DMS 273 (cell line): ENCODE data around the gene LDAH.
A peak's percentile ranks its signal among the peaks of the same experiment; 100 is the strongest.

ENCODE experiments used
- DNase-seq: peaks from one replicate; lab custom pipeline; 2025; ENCODE audit not compliant: unreplicated experiment; lab: John Stamatoyannopoulos, UW

LDAH gene

DNA sequence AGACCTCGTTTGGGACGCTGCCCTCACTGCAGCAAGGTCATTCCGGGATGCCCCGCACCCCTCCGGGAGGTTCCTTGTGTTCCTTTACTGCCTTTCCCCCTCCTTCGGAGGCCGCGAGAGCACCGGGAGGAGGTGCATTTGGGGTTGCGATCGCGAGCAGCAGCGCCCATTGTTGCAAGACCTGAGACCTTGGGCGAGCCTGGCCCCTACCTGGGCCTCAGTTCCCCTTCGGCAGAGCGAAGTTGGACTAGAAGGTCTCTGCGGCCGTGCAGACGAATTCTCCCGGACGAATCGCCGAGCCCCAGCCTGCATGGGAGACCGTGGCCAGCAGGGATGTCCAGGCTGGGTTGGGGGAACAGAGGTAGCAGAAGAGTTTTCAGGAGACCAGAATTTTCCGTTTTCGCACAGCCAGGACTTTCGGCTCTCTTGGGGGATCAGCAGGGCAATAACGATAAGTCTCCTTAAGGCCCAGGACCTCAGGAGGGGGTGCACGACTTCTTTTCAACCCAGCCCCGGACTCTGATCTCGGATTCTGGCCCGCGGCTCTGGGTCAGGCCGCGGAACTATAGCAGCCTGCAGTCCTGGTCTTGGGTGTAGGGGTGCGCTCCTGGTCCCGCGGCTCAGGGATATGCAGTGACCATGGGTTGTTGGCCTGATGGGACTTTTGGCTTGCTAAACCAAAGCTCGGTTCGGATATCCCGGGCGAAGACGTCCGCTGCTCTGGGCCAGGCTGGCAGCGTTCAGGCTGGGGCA is 153.2 kb downstream of the LDAH start:
- no peak for DNase-seq

DNA sequence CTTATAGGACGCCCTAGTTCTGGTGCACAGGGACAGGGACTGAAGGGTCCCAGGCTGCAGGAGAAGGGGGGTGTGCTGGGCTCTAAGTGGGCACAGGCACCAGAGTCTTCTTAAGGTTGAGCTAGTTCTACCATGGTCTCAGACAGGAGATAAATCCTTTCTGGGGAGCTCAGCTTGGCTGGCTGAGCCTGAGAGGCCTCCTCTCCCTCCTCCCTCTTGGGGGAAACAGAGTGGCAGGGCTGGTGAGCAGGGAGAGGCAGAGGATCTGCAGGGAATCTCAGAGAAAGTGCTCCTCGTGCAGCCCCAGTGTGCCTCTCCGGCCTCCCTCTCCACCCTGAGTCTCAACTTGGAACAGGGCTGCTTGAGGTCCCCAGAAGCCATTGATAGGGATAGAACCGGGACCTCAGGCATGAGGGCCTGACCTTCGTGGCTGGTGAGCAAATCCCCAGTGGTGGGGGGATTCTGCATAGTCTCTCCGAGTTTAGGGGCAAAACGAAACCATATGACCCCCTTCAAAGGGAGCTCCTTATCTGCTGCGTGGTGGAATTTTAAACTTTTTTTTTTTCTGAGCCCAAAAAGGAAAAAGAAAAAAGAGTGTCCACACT is 153.9 kb downstream of the LDAH start:
- DNase-seq, result no peak

- DNase-seq, result no peak
Measured at GRCh38 chr2:20668451-20668850, 154.4 kb downstream of the LDAH start.

GRCh38 chr2:20667531-20668401 is 155.1 kb downstream of the LDAH start:
- peak; percentile 52 for DNase-seq

- DNase-seq, result peak; percentile 66
Measured at GRCh38 chr2:20667151-20667530, 155.8 kb downstream of the LDAH start.

- DNase-seq, result peak; percentile 66
Measured at GRCh38 chr2:20666304-20667150, 156.4 kb downstream of the LDAH start, which contains the start of gene GDF7. Gene GDF7, plus strand, starts transcription at chr2:20667144. Its CDS starts 96 bp downstream, at chr2:20667240.

- no peak for DNase-seq
Measured at GRCh38 chr2:20666005-20666303, 156.9 kb downstream of the LDAH start.

DNA sequence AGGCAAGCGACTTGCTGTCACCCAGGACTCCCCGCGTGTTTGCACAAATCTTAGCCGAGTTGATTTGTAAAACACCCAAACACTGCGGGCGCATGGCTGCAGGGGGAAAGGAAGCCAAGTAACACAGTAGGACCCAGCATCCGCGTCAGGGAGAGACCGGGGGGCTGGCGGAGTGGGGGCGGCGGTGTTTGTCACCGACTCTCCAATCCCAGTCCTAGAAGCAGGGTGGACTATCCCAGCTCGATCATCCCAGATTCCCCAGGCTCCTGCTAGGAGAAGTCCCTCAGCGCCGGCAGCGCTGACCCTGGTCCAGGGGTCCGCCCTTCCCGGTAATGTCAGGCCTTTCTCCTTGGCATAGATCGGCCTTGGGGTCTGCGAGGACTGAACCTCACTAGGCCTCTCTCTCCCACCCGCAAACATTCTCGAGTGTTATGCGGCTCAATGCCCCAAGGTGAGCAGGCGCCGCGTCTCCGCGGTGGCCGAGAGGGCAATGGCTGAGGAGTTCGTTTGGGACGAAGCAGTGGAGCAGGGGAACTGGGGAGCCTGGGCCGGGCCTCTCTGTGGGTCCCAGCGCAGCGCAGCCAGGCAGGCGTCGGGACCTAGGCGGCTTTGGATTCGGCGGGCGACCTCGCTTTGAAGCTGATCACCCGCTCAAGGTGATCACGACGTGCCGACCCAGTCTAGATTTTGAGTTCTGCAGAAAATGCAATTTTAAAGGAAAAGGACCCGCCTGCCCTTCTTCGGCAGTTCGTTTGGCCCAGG is 157.5 kb downstream of the LDAH start:
- no peak for DNase-seq

DNA sequence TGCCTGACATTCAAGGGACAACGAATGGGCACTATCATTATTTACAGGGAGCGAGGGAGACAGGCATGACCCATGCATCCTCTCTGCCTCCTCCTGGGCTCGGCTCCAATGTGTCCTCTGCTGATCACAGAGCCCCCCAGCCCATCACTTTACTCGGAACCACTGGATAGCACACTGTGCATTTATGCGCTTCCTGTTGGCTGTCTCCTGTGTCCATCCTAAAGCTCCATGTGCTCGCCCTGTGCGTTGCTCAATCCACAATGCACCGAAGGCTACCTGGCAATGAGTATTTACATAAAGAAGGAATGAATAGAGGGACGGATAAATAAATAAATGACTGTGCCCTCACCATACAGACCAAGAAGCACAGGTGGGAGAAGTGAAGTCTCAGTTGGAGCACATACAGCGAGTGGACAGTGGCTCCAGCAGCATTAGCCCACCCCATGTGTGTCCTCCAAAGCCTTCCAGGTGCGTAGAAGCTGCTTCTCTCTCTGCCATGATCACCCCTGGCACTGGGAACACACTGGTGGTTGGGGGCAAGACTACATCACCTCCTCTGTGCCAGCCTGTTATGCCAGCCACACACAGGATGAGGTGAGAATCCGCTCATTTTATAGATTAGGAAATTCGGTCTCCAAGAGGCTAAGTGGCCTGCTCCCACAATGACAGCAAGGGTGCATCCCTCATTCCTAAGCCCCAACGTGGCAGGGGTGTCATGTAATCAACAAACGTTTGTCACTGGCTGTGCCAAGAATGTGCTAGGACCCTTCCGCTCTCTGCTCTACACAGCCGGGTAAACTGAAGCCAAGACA is 158.3 kb downstream of the LDAH start:
- no peak for DNase-seq

GRCh38 chr2:20664071-20664390 is 158.9 kb downstream of the LDAH start:
- DNase-seq, result no peak

- no peak for DNase-seq
Measured at GRCh38 chr2:20663196-20664070, 159.5 kb downstream of the LDAH start.

DNA sequence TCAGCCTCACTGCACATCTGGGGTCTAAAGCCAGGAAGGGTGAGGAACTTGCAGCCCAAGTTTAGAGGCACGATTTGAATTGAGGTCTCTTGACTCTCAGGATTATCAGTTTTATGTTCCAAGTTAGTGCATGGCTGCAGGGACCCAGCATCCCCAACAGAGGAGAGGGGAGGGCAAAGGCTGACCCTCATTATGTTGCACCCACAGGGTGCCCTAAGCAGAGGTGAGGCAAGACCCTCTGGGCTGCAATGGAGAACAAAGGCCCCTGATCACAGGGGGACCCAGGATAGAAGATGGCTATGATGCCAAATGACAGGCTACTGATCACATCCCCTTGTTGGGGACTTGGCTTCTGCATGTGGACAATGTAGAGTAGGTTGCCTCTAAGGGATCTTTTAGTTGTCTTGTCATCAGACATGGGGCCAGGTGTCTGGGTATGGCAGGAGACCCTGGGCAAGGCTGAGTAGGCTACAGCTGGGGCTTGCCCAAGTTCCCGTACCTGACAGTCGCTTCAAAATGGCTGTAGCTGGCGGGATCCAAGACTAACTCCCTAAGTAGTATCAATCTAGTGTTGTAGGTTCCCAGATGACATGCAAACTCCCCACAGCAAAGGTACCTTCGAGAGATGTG is 160.5 kb downstream of the LDAH start:
- no peak for DNase-seq

DNA sequence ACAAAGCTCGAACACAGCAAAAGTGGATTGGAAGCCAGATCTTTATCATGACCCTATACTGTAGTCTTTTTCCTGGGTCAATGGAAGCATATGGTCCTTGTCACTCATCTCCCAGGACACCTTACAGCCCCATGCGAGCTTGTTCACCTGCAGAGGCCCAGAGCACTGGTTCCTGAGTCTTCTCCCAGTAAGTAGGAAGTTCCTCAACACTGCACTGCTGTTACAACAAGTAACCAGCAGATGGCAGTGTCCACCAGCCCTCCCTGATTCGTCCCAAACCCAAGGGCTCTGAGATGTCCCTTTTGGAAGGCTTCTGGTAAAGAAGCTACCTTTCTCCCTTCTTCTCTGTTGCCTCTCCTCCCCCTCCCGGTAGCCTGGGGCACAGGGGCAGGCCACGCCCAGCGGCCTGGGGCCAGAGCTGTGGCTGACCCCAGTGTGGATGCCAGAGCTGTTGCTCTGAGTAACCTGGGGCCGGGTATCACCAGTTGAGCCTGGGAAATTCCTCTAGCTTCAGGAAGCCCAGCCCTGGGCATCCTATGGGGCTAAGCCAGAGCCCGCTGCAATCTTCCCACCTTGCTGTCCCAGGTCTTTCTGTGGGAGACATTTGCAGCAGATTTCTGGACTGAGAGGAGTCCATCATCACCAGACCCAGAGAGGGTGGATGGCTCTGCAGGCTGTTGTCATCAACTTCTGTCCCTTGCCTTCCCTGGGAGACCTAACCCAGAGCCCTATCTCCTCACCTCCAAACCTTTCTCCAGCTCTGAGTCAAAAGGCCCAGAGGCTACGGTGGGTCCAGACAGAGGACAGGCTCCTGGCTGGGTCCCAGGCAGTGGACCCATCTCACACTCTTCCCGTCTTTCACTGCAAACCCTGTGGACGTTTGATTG is 161.2 kb downstream of the LDAH start:
- DNase-seq, result peak; percentile 83

DNA sequence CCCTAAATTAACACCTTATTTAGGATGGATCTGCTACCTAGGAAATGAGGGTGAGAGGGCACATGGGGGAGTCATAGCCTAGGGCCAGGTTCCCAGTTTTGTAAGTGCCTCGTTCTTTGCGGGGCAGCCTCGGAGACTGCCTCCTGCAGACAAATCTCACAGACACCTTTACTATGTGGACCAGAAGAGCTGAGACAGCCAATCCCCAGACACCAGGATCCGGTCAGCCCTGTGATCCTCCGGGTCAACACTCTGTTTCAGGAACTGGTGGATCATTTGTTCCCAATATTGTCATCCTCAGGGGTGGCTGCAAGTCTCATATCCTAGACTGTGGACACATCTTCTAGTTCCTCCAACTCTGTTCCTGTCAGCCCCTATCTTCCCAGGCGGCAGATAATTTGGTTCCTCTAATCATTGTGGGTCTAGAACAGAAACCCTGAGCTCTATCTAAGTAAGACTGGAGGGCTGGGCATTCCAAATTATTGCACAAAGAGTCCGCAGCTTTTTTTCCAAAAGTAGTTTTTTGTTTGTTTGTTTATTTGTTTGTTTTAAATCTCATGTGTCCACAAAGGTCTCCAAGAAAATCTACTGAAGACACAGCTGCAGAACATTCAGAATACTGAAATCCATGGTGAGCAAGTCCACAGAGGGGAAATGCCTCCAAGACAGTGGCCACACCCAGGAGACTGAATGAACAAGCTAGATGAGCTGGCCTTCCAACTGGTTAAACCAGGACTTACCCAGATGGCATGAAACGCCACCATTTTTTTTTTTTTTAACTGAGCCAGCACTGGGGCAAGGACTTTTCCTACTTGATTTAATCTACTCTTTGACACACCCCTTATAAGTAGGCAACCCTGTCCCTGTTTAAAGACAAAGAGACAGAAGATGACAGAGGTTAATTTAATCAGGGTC is 162.1 kb downstream of the LDAH start:
- no peak for DNase-seq

- DNase-seq, result no peak
Measured at GRCh38 chr2:20657522-20658235, 165.2 kb downstream of the LDAH start.

- no peak for DNase-seq
Measured at GRCh38 chr2:20656561-20656960, 166.3 kb downstream of the LDAH start.
